GM10847 (cell line): ENCODE data around the gene PARN.

Source experiments
- POLR2A ChIP-seq: IDR thresholded peaks from 2 replicates; pipeline ENCODE4 v1.6.1; 2011; ENCODE audit not compliant: insufficient read length; ENCODE audit errors: extremely low read depth

The PARN gene

DNA sequence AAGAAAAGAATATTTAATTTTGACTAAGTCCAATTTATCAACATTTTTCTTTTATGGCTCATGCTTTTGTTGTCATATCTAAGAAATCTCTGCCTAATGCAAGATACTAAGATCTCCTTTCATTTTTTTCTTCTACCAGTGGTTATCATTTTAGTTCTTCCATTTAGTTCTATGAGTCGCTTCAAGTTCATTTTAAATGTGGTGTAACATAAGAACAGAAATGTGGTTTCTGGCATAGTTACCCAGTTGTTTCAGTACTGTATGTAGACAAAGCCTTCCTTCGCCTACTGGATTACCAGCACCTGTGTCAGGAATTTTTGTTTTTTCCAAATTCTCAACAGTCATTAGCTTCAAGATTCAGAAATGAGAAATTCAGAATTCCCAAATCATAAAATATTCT, 175.7 kb downstream of the PARN start:
- no peak for TF ChIP-seq POLR2A

DNA sequence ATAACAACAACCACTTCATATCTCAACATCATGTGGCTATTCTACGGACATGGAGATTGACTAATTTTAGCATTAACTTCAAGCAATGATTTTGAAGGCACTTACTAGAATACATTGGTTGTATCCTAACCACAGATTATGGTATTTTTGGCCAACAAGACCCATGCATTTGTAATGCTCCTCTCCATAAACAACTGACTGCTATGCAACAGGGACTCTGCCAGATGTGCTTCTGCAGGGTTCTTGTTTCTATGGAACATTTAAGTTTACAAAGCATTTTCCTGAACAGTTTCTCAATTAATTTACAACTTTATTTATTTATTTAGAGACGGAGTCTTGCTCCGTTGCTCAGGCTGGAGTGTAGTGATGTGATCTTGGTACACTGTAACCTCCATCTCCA, 178.0 kb downstream of the PARN start:
- TF ChIP-seq POLR2A, result no peak

DNA sequence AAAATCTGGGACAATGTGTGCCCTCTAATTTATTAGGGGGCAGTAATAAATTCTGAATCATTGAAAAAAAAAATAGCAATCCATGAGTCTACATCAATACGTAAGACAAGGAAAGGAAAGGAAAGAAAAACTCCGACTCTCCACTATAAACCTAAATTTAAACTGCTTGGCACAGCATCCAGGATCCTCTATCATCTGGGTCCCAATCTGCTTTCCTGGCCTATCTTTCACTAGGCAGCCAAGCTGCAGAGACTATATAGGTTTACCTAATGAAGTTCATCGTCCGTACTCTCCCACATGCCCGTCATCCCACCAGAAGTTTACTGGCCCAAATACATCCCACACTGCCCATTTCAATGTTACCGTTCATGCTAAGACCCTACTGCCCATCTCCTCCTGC, 179.2 kb downstream of the PARN start:
- no peak for TF ChIP-seq POLR2A

DNA sequence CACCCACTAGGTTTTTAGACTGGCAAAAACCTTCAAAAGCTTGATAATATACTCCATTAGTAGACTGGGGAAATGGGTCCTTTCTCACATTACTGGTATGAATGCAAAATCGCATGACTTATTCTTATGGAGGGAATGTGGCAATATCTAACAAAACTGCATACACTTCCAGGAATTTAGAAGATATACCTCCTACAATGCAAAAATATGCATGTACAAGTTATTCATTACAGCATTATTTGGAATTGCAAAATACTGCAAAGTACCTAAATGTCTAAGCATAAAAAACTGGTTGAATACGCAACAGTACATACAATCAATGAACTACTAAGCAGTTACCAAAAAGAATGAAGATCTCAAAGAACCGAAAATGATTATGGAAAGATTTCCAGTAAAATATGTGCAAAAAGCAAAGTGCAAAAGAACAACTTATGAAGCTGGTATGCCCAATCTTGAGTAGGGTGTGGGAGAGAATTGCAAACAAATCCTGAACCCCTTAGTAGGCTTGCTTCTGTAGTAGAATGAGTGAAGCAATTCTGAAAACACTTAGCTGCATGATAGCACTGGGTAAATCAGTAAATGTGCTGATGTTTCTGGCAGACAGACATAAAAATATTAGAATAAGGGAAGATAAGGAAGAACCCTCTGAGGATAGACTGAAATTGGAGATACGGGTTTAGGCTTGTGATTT, 180.1 kb downstream of the PARN start:
- TF ChIP-seq POLR2A, result no peak

DNA sequence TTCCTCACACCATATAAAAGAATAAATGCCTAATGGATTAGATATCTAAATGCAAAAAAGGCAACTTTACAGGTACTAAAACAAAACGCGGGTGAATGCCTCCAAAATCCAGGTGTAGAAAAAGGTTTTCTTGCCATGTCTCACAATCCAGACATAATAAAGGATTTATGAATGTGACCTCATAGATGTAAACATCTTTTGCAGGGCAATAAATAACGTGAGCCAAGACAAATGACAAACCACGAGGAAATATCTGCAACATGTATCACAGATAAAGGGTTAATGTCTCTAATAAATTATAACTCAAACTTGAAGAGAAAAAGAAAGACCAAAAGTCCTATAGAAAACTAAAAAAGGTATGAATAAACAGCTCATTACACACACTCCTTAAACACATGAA, 180.7 kb downstream of the PARN start:
- TF ChIP-seq POLR2A, result no peak

DNA sequence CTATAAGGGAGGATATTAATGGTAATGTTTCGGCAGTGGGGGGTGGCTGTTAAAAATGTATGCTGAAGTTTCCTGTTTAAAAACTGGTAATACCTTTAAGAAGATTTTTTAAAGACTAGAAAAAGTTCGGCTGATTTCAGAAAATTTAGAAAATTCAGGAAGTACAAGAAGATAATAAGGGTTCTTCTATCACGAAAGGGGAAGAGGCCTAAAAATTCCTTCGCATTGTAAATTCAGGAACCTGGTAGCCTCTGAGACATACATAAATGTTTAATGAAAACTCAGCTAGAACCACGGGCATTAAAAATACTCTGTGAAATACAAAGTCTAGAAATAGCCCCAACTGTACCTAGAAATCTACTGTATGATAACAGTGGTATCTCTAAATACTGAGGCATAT, 181.2 kb downstream of the PARN start:
- no peak for TF ChIP-seq POLR2A

DNA sequence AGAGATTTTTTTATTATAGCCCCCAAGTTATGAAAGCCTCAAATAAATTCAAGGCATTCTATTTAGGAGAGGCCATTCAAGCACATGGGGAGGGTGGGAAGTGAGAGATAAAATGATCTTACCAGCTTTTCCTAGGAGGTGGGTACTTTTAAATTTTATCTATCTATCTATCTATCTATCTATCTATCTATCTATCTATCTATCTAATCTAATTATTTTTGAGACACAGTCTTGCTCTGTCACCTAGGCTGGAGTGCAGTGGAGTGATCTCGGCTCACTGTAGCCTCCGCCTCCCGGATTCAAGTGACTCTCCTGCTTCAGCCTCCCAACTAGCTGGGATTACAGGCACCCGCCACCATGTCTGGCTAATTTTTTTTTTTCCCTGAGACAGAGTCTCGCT, 182.3 kb downstream of the PARN start:
- TF ChIP-seq POLR2A, result no peak

DNA sequence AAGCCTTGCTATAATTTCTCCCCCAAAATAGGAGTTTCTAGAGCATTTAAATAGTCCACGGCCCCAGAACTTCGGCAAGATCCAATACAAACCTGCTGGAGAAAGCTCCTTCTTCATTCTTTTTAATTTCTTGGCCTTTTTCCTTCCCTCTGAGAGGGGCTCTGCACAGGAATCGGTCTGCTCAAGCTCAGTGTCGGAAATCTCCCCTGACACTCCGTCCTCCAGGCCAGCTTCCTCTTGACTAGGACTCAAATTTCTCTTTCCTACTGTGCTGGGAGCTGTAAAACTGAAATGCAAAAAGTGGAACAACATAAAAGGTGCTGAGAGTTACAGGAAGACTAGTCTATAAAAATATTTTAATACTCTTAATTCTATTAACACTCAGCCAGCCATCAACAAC, 183.3 kb downstream of the PARN start:
- TF ChIP-seq POLR2A, result no peak

DNA sequence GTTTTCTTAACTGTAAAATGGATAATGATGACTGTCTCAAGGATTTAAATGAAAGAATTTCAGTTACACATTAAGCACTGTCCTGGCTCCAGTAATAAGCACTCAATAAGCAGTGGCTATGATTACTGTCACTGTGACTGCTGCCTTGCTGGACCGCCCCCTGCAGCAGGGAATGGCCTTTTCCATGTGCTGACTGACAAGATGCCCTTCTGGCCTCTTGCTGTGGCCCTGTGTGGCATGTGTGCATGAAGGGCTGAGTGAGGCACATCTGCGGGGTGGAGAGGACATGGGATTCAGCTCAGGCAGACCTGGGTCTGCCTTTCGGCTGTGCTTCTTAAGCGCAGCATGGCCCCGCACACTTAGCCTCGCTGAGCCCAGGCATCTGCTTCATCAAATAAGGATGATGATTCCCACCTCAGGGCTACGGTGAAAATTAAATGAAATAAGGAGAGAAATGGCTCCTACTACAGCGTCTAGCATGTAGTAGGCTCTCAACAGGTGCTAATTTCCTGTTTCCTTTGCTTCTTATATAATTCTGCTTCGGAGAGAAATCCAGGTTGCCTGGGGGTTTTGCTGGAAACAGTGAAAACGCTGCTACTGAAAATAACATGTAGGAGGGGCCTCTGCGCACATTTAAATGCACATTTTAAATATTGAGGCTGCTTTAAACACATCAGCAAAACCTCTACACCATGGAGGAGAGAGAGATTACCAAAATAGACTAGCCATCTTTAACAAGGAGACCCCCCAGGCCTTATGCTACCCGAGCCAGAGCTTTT, 183.9 kb downstream of the PARN start:
- no peak for TF ChIP-seq POLR2A

DNA sequence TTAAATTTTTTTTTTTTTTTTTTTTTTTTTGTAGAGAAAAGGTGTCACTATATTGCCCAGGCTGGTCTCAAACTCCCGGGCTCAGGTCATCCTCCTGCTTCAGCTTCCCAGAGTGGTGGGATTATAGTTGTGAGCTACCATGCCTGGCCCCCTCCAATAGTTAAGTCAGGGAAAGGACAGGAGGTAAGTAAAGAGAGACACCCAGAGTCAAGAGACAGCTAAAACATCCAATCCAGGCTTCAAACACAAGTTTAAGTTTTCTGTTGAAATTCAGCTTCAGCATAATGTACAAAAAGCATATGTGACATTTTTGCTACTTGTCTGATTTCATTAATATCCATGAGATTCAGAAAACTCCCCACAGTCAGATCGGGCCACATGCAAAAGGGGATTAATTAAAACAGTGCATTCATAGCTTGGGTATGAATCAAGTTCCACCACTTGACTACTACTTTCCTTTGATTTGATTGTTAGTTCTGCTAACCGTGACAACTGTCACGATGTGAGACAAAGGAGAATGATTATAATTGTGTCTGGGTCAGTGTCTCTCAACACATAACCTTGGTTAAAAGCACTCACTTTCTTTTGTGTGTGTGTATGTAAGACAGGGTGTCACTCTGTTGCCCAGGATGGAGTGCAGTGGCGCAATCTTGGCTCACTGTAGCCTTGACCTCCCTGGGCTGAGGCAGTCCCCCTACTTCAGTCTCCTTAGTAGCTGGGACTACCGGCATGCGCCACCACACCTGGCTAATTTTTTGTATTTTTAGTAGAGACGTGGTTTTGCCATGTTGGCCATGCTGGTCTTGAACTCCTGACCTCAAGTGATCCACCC, 184.9 kb downstream of the PARN start:
- TF ChIP-seq POLR2A, result no peak

DNA sequence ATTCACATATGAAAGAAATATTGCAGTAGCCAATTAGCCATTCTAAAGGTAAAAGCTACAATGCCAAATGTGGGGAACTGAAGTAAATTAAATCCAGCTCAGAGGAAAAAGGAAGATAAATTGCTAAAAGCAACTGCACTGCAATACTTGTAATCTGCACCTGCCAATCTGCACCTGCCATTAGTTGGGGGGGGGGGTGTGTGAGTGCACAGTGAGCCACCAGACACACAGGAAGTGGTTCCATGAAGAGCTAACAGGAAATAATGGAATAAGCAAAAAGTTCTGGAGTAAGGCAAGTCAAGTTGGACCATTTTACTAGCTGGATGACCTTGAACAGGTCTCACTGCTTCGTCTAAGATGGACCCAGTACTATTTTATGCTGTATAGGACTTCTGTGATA, 191.8 kb downstream of the PARN start:
- TF ChIP-seq POLR2A, result no peak

DNA sequence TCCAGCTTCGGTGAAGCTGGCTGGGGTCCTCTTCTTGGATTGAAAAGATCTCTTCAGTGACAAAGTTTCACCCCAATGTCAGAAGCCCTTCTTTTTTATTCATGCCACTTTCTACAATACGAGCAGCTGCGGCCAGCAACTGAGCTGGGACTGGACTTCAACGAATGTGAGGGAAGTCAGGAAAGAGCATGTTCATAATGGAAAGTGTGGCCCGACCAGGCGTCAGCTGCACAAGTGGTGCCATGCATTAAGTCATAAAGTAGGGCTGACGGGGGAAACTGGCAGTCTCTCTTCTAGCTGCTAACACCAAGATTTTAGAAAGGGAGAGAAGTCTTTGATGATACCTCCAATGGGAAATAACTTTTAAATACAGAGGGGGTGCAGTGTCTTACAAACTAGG, 192.6 kb downstream of the PARN start:
- TF ChIP-seq POLR2A, result no peak

DNA sequence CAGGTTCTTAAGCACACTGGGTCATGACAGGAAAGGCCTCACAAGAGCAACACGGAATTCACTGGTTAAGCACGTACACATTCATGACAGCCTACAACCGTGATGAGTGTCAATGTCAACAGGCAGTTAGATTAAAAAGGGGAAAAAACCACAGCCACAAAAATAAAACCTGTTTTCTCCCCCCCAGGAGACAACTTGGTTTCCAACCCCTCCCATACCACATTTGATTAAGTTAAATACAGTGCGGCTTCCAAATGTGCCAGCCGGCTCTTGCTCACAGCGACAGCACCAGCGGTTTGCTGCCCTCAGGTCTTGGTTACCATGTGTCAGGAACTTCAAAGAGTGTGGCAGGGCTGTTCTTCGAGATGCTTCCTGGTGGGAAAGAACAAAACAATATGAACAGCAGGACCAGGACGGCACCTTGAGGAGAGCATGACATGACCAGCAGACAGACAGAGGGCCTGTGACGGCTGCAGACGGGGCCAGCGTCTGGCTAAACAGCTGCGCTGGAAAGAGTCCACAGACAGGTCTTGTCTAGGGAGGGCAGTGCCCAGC, 193.6 kb downstream of the PARN start:
- TF ChIP-seq POLR2A, result no peak

DNA sequence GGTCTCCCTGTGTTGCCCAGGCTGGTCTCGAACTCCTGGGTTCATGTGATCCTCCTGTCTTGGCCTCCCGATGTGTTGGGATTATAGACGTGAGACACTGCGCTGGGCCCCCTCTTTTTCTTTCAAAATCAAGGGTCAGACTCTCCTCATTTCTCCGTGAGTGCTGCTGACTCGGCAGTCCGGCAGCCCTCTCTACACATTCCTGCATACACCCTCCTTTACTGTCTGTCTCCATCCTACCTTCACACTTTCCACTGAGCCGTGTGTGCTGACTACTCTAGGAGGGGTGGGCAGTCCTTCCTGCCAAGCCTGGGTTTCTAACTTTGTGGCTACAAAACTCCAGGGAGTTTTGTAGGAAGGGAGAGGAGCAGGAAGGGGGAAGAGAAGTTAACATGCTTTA, 195.2 kb downstream of the PARN start:
- TF ChIP-seq POLR2A, result no peak

DNA sequence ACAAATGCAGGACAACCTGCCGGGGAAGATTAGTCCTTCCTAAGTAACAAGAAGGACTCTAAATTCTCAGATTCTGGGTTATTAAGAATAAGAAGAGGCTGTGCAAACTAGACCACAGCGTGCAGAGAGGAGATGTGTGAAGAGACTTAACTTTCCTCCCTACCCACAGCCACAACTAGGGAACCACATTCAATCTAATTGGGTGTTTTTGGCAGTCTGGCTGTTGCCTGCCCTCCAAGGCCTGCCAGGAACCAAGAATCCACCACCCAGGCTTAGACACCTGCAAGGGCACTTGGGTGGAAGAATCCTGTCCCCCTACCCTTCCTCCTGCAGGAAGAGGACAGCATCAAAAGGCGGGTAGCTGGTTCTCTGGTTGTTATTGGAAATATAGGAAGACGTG, 202.0 kb downstream of the PARN start:
- no peak for TF ChIP-seq POLR2A
